ENCODE data around the gene ZMYM2. TPM values are rescaled to one million over a fixed set of nuclear protein-coding genes. Genes with fewer than 3 reads are reported as not detected.

Gene ZMYM2
- total RNA-seq, 4 donors from 2014 or later, result 60.7 to 75.3 (median 68.1) TPM

DNA sequence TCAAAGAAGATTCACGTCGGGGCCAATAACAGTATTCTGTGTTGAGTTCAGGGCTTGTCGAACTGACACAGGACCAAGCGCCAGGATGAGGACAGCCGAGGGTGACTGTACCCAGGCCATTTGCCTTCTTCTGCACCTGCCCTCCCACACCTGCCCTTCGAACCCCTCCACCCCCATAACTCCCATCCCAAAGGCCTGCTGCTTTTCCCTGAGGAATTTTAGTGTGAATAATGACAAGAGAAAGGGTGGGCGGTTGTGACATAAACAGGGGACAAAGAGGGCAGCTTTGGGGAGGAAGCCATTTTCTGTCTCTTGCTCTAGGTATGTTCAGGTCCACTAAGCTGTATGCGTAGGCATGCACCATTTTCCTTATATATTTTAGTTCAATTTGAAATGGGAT, 176.2 kb downstream of the ZMYM2 start:
- Histone ChIP-seq H3K36me3 (no peaks in the 10 kb centered on the region), H3K4me3 (no peak overlapping the region), H3K4me1 (peaks cover 0 to 6% (median 0%) of the 10 kb centered on the region in 4 donors), H3K27ac (no peak overlapping the region), H3K27me3 (peaks cover 0 to 68% of the 10 kb centered on the region in 2 donors), H3K9me3 (no peaks in the 10 kb centered on the region)
- DNase-seq (ENCODE audit: low spot score in 2 of 2), result no peak
- TF ChIP-seq POLR2A (IDR thresholded peaks at IDR 0.05) (no peak), CTCF (IDR thresholded peaks at IDR 0.05) (no peak), EP300 (IDR thresholded peaks at IDR 0.05) (no peak)
- WGBS, 2 donors, result 68 to 95% methylated on average over 8 of the region's 8 CpGs

GRCh38 chr13:20136781-20137703, 178.5 kb downstream of the ZMYM2 start:
- 31 to 34% methylated on average over 55 to 56 of the region's 56 CpGs for WGBS, 2 donors
- Histone ChIP-seq H3K27ac (no peak overlapping the region), H3K4me1 (peaks cover 0 to 11% (median 4%) of the 10 kb centered on the region in 4 donors), H3K4me3 (no peak overlapping the region), H3K9me3 (no peaks in the 10 kb centered on the region), H3K36me3 (no peaks in the 10 kb centered on the region), H3K27me3 (peaks cover 0 to 79% of the 10 kb centered on the region in 2 donors)
- TF ChIP-seq CTCF (IDR thresholded peaks at IDR 0.05), result peak in 1 of 5 experiments; percentile 19
- TF ChIP-seq EP300 (IDR thresholded peaks at IDR 0.05), result no peak
- no peak for DNase-seq (ENCODE audit: low spot score in 2 of 2)

DNA sequence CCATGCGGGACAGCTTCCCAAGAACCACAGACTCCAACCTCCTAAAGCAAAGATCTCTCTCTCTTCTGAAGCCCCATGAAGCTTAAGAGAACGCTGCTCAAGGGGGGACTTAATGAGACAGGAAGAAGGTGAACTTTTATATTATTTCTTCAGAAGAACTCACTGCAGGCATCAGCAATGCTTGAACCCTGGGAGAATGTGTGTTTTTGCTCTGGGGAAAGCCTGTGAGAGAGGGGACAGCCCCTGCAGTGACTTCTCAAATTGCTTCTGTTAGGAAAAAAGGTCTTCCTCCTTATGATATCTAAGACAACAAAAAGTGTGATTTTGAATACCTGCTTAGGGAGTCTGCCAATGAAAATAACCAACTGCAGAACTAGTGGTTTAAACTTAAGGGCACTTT, 179.3 kb downstream of the ZMYM2 start:
- H3K27me3 ChIP-seq, result peaks cover 0 to 85% of the 10 kb centered on the region in 2 donors
- H3K4me3 ChIP-seq, result no peak overlapping the region
- H3K36me3 ChIP-seq, result no peaks in the 10 kb centered on the region
- TF ChIP-seq EP300 (IDR thresholded peaks at IDR 0.05) (no peak), CTCF (IDR thresholded peaks at IDR 0.05) (no peak), POLR2A (IDR thresholded peaks at IDR 0.05) (no peak)
- H3K27ac ChIP-seq, result no peak overlapping the region
- peaks cover 0 to 17% (median 8%) of the 10 kb centered on the region in 4 donors for H3K4me1 ChIP-seq
- 77 to 80% methylated on average over 2 of the region's 2 CpGs for WGBS, 2 donors
- no peaks in the 10 kb centered on the region for H3K9me3 ChIP-seq
- DNase-seq (ENCODE audit: low spot score in 2 of 2), result no peak

DNA sequence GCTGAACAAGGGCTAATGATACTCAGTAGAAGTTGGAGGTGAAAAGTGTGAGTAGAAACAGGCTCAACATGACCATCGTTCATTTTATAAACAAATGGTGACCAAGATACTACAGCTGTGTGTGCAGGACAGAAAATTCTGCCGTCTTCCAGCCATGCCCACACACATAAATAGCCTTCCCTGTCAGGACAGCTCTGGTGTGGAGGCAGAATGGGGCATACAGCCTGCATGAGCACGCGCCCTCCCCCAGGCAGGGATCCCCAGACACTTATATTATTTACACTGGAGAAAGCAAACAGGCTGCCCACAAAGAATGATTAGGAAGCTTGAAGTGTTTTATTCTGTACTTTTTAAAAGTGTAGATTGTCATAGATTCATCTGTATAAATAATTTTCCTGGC, 182.0 kb downstream of the ZMYM2 start:
- DNase-seq (ENCODE audit: low spot score in 2 of 2), result no peak
- 53 to 65% methylated on average over 4 of the region's 4 CpGs for WGBS, 2 donors
- Histone ChIP-seq H3K4me3 (no peak overlapping the region), H3K9me3 (no peaks in the 10 kb centered on the region), H3K4me1 (peaks cover 0 to 17% (median 8%) of the 10 kb centered on the region in 4 donors), H3K27me3 (peaks cover 0 to 72% of the 10 kb centered on the region in 2 donors), H3K27ac (no peak overlapping the region), H3K36me3 (no peaks in the 10 kb centered on the region)
- TF ChIP-seq CTCF (IDR thresholded peaks at IDR 0.05), result no peak

Other genes starting within 250 kb of the ZMYM2 start
- 100 to 1,000 TPM in 1 of 4 donors, 10 to 100 TPM in 3; 61.0 to 108 (median 82.0) TPM for gene PSPC1, start 175.8 kb upstream of the ZMYM2 start, total RNA-seq
- 10 to 100 TPM; 14.4 to 24.0 (median 19.3) TPM for gene ZMYM5, start 95.1 kb upstream of the ZMYM2 start, total RNA-seq
- gene GJA3, start 202.3 kb downstream of the ZMYM2 start, total RNA-seq, result under 1 TPM in 1 of 4 donors, not detected in 3; under 0.01 TPM
- gene GJB2, start 234.2 kb downstream of the ZMYM2 start, total RNA-seq, result 1 to 10 TPM in 2 of 4 donors, under 1 TPM in 2; 0.20 to 3.3 (median 1.3) TPM